Peyer's patch (tissue), 4 donors: ENCODE results near the gene APOBEC3A.

Experiments used
- CTCF ChIP-seq, 6 experiments: fragments of 450-650 bp in 4 of 6; fragments of 200-600 bp in 2 of 6; sonication (generic) in 1 of 6; IDR thresholded peaks; one replicate each; pipeline ENCODE4 v1.5.1; 2017 to 2019; ENCODE audit warnings: antibody characterized with exemption in 6 of 6, mild to moderate bottlenecking in 3 of 6, moderate library complexity in 1 of 6
- POLR2A ChIP-seq, 2 donors: fragments of 450-650 bp; IDR thresholded peaks; one replicate each; pipeline ENCODE4 v1.5.1; 2017; ENCODE audit warnings: antibody characterized with exemption in 2 of 2, mild to moderate bottlenecking in 2 of 2, moderate library complexity in 2 of 2

DNA sequence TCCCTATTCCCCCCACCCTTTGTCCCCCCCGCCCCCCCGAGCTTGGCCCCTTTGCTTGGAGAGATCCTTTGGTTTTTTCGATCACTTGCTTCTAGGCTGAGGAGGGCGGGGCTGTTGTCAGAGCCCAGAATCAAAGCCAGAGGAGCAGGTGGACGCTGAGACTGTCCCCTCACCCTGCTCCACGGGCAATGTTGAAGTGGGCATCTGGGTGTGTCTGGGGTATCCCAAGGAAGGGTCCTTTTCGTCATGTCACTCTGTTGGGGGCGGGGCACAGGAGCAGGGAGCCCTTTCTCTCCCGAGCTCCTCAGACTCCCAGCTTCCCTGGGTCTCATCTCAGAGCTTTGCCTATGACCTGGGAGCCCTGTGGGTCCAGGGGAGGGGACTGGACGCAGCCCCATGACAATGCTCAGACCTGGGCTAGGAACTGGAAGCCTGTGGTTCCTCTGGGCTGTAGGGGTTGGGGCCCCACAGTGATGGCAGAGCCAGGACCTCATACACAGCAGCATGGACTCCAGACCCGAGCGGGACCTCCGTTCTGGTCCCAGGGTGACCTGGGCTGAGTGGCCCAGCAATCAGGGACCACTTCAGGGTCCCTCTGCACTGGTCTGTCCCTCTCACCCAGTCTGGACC, 2.9 kb upstream of the APOBEC3A start:
- TF ChIP-seq POLR2A (IDR thresholded peaks at IDR 0.05) (no peak), CTCF (IDR thresholded peaks at IDR 0.05) (no peak)
